Hypothalamus (tissue), 51 donors: ENCODE measurements around the gene SPTB.
A peak's percentile ranks its signal among the peaks of the same experiment; 100 is the strongest.

ENCODE experiments used
- DNase-seq, 51 donors: peaks; one replicate each; lab custom pipeline; 2025; lab: John Stamatoyannopoulos, UW

SPTB gene

DNA sequence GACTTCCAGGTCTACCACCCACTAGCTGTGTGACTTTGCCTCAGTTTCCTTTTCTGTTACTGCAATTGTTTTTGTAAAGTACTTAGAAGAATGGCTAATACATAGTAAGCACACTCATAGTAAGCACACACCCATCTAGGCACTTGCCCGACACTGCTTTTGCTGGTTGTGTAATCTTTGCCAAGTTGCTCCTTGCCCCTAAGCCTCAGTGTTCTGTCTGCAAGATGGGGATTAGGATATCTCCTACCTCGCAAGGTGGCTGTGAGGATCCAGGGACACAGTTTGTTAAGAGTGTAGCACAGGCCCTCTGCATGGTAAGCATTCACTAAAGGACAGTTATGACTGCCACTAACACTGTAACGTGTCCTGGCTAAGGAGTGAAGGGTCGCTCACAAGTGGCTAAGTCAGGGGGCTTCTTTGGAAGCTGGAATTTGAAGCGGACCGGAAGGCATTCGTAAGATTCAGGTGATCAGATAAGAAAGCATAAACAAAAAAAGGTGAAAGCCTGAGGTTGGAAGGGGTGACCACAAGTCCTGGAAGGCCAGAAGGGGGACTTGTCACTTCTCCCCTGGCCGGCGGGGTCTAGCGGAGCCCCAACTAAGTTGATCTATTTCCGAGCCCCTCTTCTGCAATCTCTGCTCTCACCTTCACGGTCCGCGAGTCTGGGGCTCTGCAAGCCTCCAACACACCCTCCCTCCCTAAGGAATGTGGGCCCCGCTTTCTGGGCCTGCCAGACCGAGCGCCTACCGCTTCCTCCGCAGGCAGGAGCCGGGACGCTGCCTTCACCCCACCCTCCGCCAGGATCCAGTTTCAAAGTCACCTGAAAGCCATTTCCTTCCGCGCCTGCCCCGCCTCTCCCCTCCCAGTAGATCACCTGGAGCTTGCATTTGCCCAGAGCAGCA lies 177.0 kb downstream of the SPTB start:
- DNase-seq, result no peak

DNA sequence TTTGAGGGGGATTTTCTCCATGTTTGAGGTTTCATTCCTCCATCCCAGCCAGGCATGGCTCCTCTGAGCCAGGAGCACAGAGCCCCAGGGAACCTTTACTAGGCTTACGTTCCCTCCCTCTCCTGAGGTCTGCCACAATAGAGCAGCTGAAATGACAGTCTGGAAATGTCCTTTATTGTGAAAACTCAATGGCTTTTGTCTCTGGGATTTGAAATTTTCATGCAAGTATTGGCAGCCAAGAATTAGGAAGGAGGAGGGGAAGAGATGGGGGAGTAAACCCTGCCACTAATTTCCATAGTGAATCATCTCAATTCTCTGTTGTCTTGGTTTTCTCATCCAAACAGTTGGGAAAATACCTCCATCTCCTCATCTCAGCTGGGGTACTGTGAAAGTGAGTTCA lies 178.0 kb downstream of the SPTB start:
- DNase-seq, result peak in 1 of 51 donors; percentile 62

DNA sequence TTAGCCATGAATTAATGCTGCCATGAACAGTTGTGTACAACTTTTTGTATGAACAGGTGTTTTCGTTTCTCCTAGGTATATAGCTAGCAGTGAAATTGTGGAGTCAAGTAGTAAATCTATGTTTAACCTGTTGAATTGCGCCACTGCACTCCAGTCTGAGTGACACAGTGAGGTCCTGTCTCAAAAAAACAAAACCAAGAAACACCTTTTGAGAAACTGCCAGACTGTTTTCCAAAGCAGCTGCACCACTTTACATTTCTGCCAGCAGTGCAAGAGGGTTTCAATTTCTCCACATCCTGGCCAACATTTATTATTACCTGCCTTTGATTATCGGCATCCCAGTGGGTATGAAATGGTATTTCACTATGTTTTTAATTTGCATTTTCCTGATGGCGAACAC lies 178.8 kb downstream of the SPTB start:
- DNase-seq, result no peak

DNA sequence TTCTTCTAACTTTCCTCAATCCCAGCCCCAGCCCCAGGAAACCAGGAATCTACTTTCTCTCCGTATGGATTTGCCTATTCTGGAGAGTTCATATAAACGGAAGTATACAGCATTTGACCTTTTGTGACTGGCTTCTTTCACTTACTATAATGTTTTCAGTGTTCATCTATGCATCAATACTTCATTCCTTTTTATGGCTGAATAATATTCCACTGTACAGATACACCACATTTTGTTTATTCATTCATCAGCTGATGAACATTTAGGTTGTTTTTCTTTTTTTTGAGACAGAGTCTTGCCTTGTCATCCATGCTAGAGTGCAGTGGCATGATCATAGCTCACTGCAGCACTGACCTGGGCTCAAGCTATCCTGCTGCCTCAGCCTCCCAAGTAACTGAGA lies 179.4 kb downstream of the SPTB start:
- no peak for DNase-seq

DNA sequence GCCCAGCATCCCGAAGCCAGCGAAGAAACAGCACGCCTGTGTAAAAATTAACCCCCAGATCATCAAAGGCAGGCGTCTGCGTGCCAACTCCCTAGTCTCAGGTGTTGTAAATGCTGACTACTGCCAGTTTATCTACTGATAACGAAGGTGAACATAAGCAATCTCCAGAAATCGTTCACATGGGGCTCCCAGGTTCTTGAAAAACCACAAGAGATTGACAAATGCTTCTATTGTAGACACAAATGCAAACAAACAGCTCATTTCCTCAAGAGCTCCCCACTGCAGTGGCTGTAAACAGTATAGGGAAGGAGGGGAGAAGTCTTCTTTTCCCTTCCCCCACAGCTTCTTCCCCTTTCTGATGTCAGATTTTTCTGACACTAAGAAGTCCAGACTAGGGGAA lies 180.8 kb downstream of the SPTB start:
- DNase-seq, result peak in 1 of 51 donors; percentile 37

DNA sequence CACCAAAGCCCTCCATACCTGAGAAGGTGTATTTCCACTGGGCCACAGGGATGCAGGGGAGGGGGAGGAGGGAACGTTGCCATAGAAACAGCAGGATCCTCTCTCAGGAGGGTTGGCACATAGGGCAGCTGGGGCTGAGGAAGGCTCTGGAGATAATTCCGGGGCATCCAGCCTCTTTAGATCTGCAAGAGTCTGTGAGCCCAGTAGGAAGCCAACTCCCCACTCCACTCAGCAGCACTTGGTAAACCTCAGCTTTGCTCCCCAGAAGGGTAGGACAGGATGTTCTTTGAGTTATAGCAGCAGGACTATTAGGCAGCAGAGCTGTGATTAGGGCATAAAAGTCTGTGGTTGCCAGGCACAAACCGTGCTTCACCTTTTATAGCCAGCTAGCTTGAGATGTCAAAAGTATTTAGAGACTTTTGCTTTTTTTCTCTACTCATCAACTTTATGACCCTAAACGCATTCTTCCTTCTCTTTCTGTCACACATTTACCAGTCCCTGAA lies 183.3 kb downstream of the SPTB start:
- no peak for DNase-seq
